ENCODE measurements around the gene RRP7A. TPM values are rescaled to one million over a fixed set of nuclear protein-coding genes. Genes with fewer than 3 reads are reported as not detected.

Gene RRP7A
- total RNA-seq, 1 experiment from 2014 or later, result 50.8 TPM

DNA sequence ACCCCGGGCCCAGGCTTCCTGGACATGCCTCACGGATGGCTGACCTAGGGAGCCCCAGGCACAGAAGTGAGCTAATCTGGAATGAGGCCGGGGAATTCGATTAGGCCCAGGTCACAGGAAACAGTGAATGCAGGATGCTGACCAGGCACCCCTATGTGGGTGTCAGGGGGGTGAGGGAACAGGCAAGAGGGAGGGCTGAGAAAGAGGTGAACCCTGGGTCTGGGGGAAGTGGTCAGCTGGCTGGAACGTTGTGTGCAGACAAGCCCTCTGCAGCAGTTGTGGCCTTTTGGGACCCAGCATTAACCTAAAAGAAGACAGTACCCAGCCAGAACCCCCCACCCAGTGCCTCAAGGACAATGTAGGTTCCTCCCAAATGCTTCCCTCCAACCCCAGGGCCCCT is 42.3 kb upstream of the RRP7A start (continued):
- TF ChIP-seq, protein P1, sequence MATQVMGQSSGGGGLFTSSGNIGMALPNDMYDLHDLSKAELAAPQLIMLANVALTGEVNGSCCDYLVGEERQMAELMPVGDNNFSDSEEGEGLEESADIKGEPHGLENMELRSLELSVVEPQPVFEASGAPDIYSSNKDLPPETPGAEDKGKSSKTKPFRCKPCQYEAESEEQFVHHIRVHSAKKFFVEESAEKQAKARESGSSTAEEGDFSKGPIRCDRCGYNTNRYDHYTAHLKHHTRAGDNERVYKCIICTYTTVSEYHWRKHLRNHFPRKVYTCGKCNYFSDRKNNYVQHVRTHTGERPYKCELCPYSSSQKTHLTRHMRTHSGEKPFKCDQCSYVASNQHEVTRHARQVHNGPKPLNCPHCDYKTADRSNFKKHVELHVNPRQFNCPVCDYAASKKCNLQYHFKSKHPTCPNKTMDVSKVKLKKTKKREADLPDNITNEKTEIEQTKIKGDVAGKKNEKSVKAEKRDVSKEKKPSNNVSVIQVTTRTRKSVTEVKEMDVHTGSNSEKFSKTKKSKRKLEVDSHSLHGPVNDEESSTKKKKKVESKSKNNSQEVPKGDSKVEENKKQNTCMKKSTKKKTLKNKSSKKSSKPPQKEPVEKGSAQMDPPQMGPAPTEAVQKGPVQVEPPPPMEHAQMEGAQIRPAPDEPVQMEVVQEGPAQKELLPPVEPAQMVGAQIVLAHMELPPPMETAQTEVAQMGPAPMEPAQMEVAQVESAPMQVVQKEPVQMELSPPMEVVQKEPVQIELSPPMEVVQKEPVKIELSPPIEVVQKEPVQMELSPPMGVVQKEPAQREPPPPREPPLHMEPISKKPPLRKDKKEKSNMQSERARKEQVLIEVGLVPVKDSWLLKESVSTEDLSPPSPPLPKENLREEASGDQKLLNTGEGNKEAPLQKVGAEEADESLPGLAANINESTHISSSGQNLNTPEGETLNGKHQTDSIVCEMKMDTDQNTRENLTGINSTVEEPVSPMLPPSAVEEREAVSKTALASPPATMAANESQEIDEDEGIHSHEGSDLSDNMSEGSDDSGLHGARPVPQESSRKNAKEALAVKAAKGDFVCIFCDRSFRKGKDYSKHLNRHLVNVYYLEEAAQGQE (IDR thresholded peaks at IDR 0.05; ENCODE audit: low read depth), result no peak
- TF ChIP-seq POLR2A (IDR thresholded peaks at IDR 0.05; ENCODE audit: borderline replicate concordance, extremely low read depth, insufficient read depth, insufficient read length), result no peak
- TF ChIP-seq EGR1 (IDR thresholded peaks at IDR 0.05; ENCODE audit: low read depth), result no peak
- no peak for TF ChIP-seq RAD21 (IDR thresholded peaks at IDR 0.05; ENCODE audit: low read depth)
- TF ChIP-seq SP1 (IDR thresholded peaks at IDR 0.05; ENCODE audit: low read depth), result no peak
- no peak for TF ChIP-seq TCF7L2 (IDR thresholded peaks at IDR 0.05; ENCODE audit: borderline replicate concordance, extremely low read depth, insufficient read depth, insufficient read length)

DNA sequence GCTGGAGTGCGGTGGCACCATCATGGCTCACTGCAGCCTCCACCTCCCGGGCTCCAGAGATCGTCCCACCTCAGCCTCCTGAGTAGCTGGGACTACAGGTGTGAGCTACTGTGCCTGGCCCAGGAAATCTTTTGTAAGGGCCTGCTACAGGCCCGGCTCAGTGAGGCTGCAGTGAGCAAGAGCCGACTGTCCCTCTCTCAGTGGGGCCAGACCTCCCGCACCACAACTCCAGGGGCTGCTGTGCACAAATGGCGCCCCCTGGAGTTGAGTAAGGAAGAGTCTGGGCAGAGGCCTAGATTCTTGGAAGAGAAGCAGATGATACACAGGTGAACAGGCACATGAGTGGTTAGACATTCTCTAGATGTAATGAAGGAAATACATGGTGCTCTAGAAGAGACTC is 41.2 kb upstream of the RRP7A start:
- CTCF ChIA-PET, result interaction anchor here (1.2 kb wide), 2 partner anchors 8 to 24 kb away, joined by 3 to 5 read pairs; no protein-coding TSS in a partner anchor
- BruUV-seq (replicated peaks), result no TSS peak
- no peak overlapping the region for H2AFZ ChIP-seq (ENCODE audit: low read depth, low read length, poor library complexity, severe bottlenecking)
- H3K4me1 ChIP-seq (ENCODE audit: control insufficient read depth in 1 of 2, insufficient read depth in 2 of 2, low read length in 2 of 2), result no peaks in the 10 kb centered on the region
- no peaks in the 10 kb centered on the region for H3K79me2 ChIP-seq (ENCODE audit: insufficient read depth, low read length)
- H3K4me3 ChIP-seq (replicated peaks in 1 of 2; ENCODE audit: low read depth in 1 of 2, low read length in 2 of 2), result no peak overlapping the region
- no peaks in the 10 kb centered on the region for H3K9me3 ChIP-seq (ENCODE audit: control insufficient read depth in 1 of 2, insufficient read depth in 1 of 2, low read depth in 1 of 2, low read length in 2 of 2)
- no peak overlapping the region for H3K4me2 ChIP-seq (ENCODE audit: low read length)
- no peak overlapping the region for H3K27ac ChIP-seq (ENCODE audit: low read depth, low read length)
- POLR2A ChIA-PET, result no interaction called here
- TF ChIP-seq, protein P2, sequence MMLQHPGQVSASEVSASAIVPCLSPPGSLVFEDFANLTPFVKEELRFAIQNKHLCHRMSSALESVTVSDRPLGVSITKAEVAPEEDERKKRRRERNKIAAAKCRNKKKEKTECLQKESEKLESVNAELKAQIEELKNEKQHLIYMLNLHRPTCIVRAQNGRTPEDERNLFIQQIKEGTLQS (IDR thresholded peaks at IDR 0.05), result no peak
- TF ChIP-seq POLR2A (IDR thresholded peaks at IDR 0.05; ENCODE audit: borderline replicate concordance, extremely low read depth, insufficient read depth, insufficient read length) (no peak), ZFX (IDR thresholded peaks at IDR 0.05) (no peak), CEBPB (IDR thresholded peaks at IDR 0.05; ENCODE audit: low read depth) (no peak), RAD21 (IDR thresholded peaks at IDR 0.05; ENCODE audit: low read depth) (peak; percentile 45), ELF1 (IDR thresholded peaks at IDR 0.05; ENCODE audit: borderline replicate concordance, low read depth) (no peak), EZH2 (IDR thresholded peaks at IDR 0.05) (no peak), CBX3 (IDR thresholded peaks at IDR 0.05; ENCODE audit: low read depth) (no peak), YY1 (IDR thresholded peaks at IDR 0.05; ENCODE audit: extremely low read depth, insufficient replicate concordance, low read depth, low read length) (no peak), JUND (IDR thresholded peaks at IDR 0.05) (no peak)
- TF ChIP-seq, protein P3, sequence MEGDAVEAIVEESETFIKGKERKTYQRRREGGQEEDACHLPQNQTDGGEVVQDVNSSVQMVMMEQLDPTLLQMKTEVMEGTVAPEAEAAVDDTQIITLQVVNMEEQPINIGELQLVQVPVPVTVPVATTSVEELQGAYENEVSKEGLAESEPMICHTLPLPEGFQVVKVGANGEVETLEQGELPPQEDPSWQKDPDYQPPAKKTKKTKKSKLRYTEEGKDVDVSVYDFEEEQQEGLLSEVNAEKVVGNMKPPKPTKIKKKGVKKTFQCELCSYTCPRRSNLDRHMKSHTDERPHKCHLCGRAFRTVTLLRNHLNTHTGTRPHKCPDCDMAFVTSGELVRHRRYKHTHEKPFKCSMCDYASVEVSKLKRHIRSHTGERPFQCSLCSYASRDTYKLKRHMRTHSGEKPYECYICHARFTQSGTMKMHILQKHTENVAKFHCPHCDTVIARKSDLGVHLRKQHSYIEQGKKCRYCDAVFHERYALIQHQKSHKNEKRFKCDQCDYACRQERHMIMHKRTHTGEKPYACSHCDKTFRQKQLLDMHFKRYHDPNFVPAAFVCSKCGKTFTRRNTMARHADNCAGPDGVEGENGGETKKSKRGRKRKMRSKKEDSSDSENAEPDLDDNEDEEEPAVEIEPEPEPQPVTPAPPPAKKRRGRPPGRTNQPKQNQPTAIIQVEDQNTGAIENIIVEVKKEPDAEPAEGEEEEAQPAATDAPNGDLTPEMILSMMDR (IDR thresholded peaks at IDR 0.05 in 2 of 3, conservative IDR thresholded peaks at IDR 0.05 in 1 of 3; ENCODE audit: borderline replicate concordance in 1 of 3, insufficient read depth in 1 of 3, low read depth in 2 of 3, low read length in 2 of 3), result peak; percentile 34 to 74 (median 66); a peak in 5 of 6 replicates
- TF ChIP-seq, protein P4, sequence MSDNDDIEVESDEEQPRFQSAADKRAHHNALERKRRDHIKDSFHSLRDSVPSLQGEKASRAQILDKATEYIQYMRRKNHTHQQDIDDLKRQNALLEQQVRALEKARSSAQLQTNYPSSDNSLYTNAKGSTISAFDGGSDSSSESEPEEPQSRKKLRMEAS (IDR thresholded peaks at IDR 0.05), result no peak
- no peak overlapping the region for H3K9ac ChIP-seq (ENCODE audit: low read length)
- DNase-seq (ENCODE audit: low read depth, low spot score), result no peak
- no peaks in the 10 kb centered on the region for H4K20me1 ChIP-seq (ENCODE audit: insufficient read depth)
- H3K9me2 ChIP-seq (ENCODE audit: insufficient read depth), result no peaks in the 10 kb centered on the region
- peak; percentile 82 for ATAC-seq
- H3K36me3 ChIP-seq (ENCODE audit: control insufficient read depth in 1 of 2, insufficient read depth in 2 of 2, low read length in 2 of 2), result no peaks in the 10 kb centered on the region
- intact Hi-C loops (cut with micrococcal nuclease), result no loop called here
- no peaks in the 10 kb centered on the region for H3K27me3 ChIP-seq (ENCODE audit: insufficient read depth, low read length)
- RAD21 ChIA-PET (ENCODE audit: low non-redundant PET in 1 of 2, low total read pairs in 2 of 2, uncharacterized antibody in 2 of 2, unreplicated experiment in 2 of 2), result no interaction called here

All from HCT116 (cell line).